Neural progenitor cell (in vitro differentiated cells): ENCODE measurements around the gene RAD51B. TPM values are rescaled to one million over a fixed set of nuclear protein-coding genes. Genes with fewer than 3 reads are reported as not detected.
A peak's percentile ranks its signal among the peaks of the same experiment; 100 is the strongest.
"Not testable (repeated sequence)": the region's sequence is repeated elsewhere in the genome, so short reads cannot be mapped to it uniquely, and the experiment has no call there.

Experiments used
- DNase-seq: peaks from one replicate; pipeline ENCODE4 v3.0.0-alpha.2; 2016; ENCODE audit warnings: low spot score
- H2AFZ ChIP-seq: fragments of 200-600 bp; sonication (generic); replicated peaks from 2 replicates; pipeline ENCODE4 v1.6.1; 2016; ENCODE audit warnings: antibody characterized with exemption
- H3F3A ChIP-seq: fragments of 200-600 bp; sonication (generic); 2 replicates; pipeline ENCODE4 v1.6.1; 2016; ENCODE audit warnings: antibody characterized with exemption, low read depth
- H3K27ac ChIP-seq: fragments of 200-600 bp; sonication (generic); 2 replicates; pipeline ENCODE4 v1.5.1; 2016; ENCODE audit warnings: mild to moderate bottlenecking
- H3K27me3 ChIP-seq: fragments of 200-600 bp; sonication (generic); 2 replicates; pipeline ENCODE4 v1.6.1; 2016; ENCODE audit warnings: mild to moderate bottlenecking, moderate library complexity
- H3K36me3 ChIP-seq: fragments of 200-600 bp; sonication (generic); 2 replicates; pipeline ENCODE4 v1.5.1; 2016
- H3K4me1 ChIP-seq: fragments of 200-600 bp; sonication (generic); 2 replicates; pipeline ENCODE4 v1.6.1; 2016; ENCODE audit warnings: mixed run types
- H3K4me2 ChIP-seq: fragments of 200-600 bp; sonication (generic); 2 replicates; pipeline ENCODE4 v1.6.1; 2016
- H3K4me3 ChIP-seq: fragments of 200-600 bp; sonication (generic); 2 replicates; pipeline ENCODE4 v1.5.1; 2016
- H3K79me2 ChIP-seq: fragments of 200-600 bp; sonication (generic); 2 replicates; pipeline ENCODE4 v1.6.1; 2016; ENCODE audit warnings: low read depth
- H3K9ac ChIP-seq: fragments of 200-600 bp; sonication (generic); 2 replicates; pipeline ENCODE4 v1.6.1; 2016
- H3K9me3 ChIP-seq: fragments of 200-600 bp; sonication (generic); 2 replicates; pipeline ENCODE4 v1.5.1; 2016; ENCODE audit warnings: low read depth
- H4K20me1 ChIP-seq: fragments of 200-600 bp; sonication (generic); 2 replicates; pipeline ENCODE4 v1.6.1; 2016; ENCODE audit warnings: low read depth
- H3K27ac Mint-ChIP-seq: 3 replicates; pipeline ENCODE4 v1.8.0; 2021; ENCODE audit warnings: mixed read lengths
- H3K27me3 Mint-ChIP-seq: 2 replicates; pipeline ENCODE4 v1.8.0; 2022; ENCODE audit warnings: low read depth, mild to moderate bottlenecking, inconsistent platforms, moderate library complexity, mixed read lengths; ENCODE audit not compliant: insufficient read depth
- H3K36me3 Mint-ChIP-seq: 3 replicates; pipeline ENCODE4 v1.8.0; 2021; ENCODE audit warnings: mixed read lengths
- H3K4me1 Mint-ChIP-seq: 3 replicates; pipeline ENCODE4 v1.8.0; 2021; ENCODE audit warnings: mixed read lengths
- H3K4me3 Mint-ChIP-seq: 3 replicates; pipeline ENCODE4 v1.8.0; 2021; ENCODE audit warnings: mild to moderate bottlenecking, moderate library complexity, mixed read lengths
- H3K9me3 Mint-ChIP-seq: 3 replicates; pipeline ENCODE4 v1.8.0; 2020; ENCODE audit warnings: mixed read lengths
- EZH2 ChIP-seq: fragments of 200-600 bp; sonication (generic); IDR thresholded peaks from 2 replicates; pipeline ENCODE4 v1.6.1; 2017; ENCODE audit warnings: antibody characterized with exemption, mild to moderate bottlenecking, moderate library complexity
- EZH2phosphoT487 ChIP-seq: fragments of 200-600 bp; sonication (generic); IDR thresholded peaks from 2 replicates; pipeline ENCODE4 v1.6.1; 2017; ENCODE audit warnings: antibody characterized with exemption
- total RNA-seq: library from RNA; depleted of rRNA; stranded (reverse); fragments of >200 nt; gene quantifications from 2 replicates; pipeline ENCODE4 v1.2.3, GENCODE V29; 2015; ENCODE audit warnings: low replicate concordance
- TF ChIP-seq, protein P1 (sequence below): fragments of 200-600 bp; sonication (generic); IDR thresholded peaks from 2 replicates; pipeline ENCODE4 v1.5.1; 2017; ENCODE audit warnings: antibody characterized with exemption, mild to moderate bottlenecking

RAD51B gene
- total RNA-seq, 1 donor from 2014 or later, result 50.5 TPM

- no peak overlapping the region for H3K4me2 ChIP-seq
- H2AFZ ChIP-seq, result no peak overlapping the region
- no peaks in the 10 kb centered on the region for H3K27me3 ChIP-seq
- no peak overlapping the region for H3K9ac ChIP-seq
- H3K27me3 Mint-ChIP-seq, result peaks cover 10% of the 10 kb centered on the region
- H3K79me2 ChIP-seq, result no peaks in the 10 kb centered on the region
- no peak for DNase-seq
- TF ChIP-seq EZH2 (no peak), EZH2phosphoT487 (no peak)
- TF ChIP-seq, protein P1, sequence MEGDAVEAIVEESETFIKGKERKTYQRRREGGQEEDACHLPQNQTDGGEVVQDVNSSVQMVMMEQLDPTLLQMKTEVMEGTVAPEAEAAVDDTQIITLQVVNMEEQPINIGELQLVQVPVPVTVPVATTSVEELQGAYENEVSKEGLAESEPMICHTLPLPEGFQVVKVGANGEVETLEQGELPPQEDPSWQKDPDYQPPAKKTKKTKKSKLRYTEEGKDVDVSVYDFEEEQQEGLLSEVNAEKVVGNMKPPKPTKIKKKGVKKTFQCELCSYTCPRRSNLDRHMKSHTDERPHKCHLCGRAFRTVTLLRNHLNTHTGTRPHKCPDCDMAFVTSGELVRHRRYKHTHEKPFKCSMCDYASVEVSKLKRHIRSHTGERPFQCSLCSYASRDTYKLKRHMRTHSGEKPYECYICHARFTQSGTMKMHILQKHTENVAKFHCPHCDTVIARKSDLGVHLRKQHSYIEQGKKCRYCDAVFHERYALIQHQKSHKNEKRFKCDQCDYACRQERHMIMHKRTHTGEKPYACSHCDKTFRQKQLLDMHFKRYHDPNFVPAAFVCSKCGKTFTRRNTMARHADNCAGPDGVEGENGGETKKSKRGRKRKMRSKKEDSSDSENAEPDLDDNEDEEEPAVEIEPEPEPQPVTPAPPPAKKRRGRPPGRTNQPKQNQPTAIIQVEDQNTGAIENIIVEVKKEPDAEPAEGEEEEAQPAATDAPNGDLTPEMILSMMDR, result no peak
- peaks cover 29% of the 10 kb centered on the region for H3K36me3 Mint-ChIP-seq
- H3K4me3 ChIP-seq, result no peak overlapping the region
- H3K4me3 Mint-ChIP-seq, result no peak overlapping the region
- H3K4me1 ChIP-seq, result peaks cover 9% of the 10 kb centered on the region
- no peaks in the 10 kb centered on the region for H3K36me3 ChIP-seq
- no peaks in the 10 kb centered on the region for H3K9me3 ChIP-seq
- peaks cover 14% of the 10 kb centered on the region for H3K4me1 Mint-ChIP-seq
- no peak overlapping the region for H3K27ac Mint-ChIP-seq
- peaks cover 30% of the 10 kb centered on the region for H3K9me3 Mint-ChIP-seq
- no peaks in the 10 kb centered on the region for H4K20me1 ChIP-seq
- peaks cover 13% of the 10 kb centered on the region for H3F3A ChIP-seq
- no peak overlapping the region for H3K27ac ChIP-seq
These were observed 481.6 kb downstream of the RAD51B start for GRCh38 chr14:68301219-68301618.

GRCh38 chr14:68302938-68303337, 483.4 kb downstream of the RAD51B start:
- not testable (repeated sequence) for H3K4me2 ChIP-seq, H3K9ac ChIP-seq, H3K9me3 ChIP-seq, H3K27ac Mint-ChIP-seq, H3K27ac ChIP-seq, H3K4me3 Mint-ChIP-seq, H3K79me2 ChIP-seq, H3F3A ChIP-seq, H4K20me1 ChIP-seq, H3K27me3 Mint-ChIP-seq, H3K4me3 ChIP-seq, H3K36me3 ChIP-seq, DNase-seq, H2AFZ ChIP-seq, H3K27me3 ChIP-seq
- H3K9me3 Mint-ChIP-seq, result peaks cover 28% of the 10 kb centered on the region
- H3K36me3 Mint-ChIP-seq, result peaks cover 27% of the 10 kb centered on the region
- peaks cover 11% of the 10 kb centered on the region for H3K4me1 ChIP-seq
- peaks cover 18% of the 10 kb centered on the region for H3K4me1 Mint-ChIP-seq

DNA sequence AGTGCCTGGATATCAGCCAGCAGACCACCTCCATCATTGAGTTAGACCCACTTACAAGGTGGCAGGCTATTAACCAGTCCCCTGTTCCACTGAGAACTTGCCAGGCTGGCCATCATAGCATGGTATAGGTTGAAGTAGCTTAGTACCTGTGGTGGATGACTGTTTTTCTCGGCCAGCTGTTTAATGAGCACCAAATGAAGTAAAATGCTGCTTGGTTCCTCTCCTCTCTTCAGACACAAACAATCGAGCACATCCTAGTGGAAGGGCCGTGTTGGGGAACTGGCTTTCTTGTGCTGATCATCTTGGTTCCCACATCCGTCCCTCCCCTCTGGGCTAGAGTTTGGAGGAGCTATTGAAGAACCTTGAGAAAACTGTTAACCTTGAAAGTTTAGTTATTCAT, 486.2 kb downstream of the RAD51B start:
- H3K79me2 ChIP-seq, result no peaks in the 10 kb centered on the region
- H3K4me3 ChIP-seq, result no peak overlapping the region
- no peak overlapping the region for H2AFZ ChIP-seq
- H3K36me3 ChIP-seq, result no peaks in the 10 kb centered on the region
- H3K4me1 ChIP-seq, result peaks cover 19% of the 10 kb centered on the region
- H3K27ac ChIP-seq, result no peak overlapping the region
- Mint-ChIP-seq H3K27me3 (peaks cover 4% of the 10 kb centered on the region), H3K4me3 (no peak overlapping the region), H3K9me3 (peaks cover 17% of the 10 kb centered on the region), H3K36me3 (peaks cover 16% of the 10 kb centered on the region), H3K4me1 (peaks cover 25% of the 10 kb centered on the region), H3K27ac (no peak overlapping the region)
- no peaks in the 10 kb centered on the region for H3K9me3 ChIP-seq
- no peaks in the 10 kb centered on the region for H3K27me3 ChIP-seq
- DNase-seq, result no peak
- no peaks in the 10 kb centered on the region for H4K20me1 ChIP-seq
- TF ChIP-seq EZH2phosphoT487 (no peak), EZH2 (no peak)
- TF ChIP-seq, protein P1, result no peak
- no peak overlapping the region for H3K4me2 ChIP-seq
- no peaks in the 10 kb centered on the region for H3F3A ChIP-seq
- H3K9ac ChIP-seq, result no peak overlapping the region

DNA sequence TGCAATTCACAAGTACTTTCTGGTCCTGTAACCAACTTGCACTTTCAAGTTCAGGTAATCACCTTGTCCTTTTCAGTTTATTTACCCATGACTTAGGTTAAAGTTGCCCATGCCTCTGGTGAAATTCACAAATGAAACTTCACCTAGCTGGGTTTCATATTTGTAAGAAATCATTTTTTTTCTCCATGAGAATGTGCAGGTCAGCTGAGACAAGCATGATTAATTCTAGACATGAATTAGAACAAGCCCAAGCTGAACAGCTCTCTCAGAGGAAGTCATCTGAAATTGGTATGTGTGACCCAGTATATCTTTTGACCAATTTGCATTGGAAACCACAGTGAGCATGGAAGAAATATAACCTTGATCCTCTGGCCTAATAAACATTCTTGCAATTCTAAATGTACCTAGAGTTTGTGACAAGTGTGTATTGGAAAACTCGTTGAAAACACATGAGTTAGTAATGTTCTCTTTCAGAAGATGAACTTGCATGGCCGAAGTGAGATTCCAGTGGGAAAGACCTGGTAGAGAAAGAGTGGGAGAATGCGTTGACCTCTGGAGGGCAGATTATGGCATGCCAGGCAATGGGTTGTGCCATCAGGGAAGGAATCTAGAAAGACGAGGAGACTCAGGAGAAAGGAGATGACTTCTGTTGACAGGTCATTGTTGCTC, 486.8 kb downstream of the RAD51B start:
- peaks cover 12% of the 10 kb centered on the region for H3K9me3 Mint-ChIP-seq
- no peaks in the 10 kb centered on the region for H3K27me3 ChIP-seq
- H4K20me1 ChIP-seq, result no peaks in the 10 kb centered on the region
- H2AFZ ChIP-seq, result no peak overlapping the region
- H3K36me3 Mint-ChIP-seq, result peaks cover 12% of the 10 kb centered on the region
- no peak overlapping the region for H3K4me3 ChIP-seq
- H3K4me2 ChIP-seq, result no peak overlapping the region
- H3K9me3 ChIP-seq, result no peaks in the 10 kb centered on the region
- no peak overlapping the region for H3K9ac ChIP-seq
- H3K27ac Mint-ChIP-seq, result peak overlapping the region; percentile 5
- DNase-seq, result no peak
- no peaks in the 10 kb centered on the region for H3F3A ChIP-seq
- H3K36me3 ChIP-seq, result no peaks in the 10 kb centered on the region
- H3K27me3 Mint-ChIP-seq, result peaks cover 2% of the 10 kb centered on the region
- no peaks in the 10 kb centered on the region for H3K79me2 ChIP-seq
- H3K4me3 Mint-ChIP-seq, result no peak overlapping the region
- peaks cover 25% of the 10 kb centered on the region for H3K4me1 Mint-ChIP-seq
- H3K4me1 ChIP-seq, result peaks cover 19% of the 10 kb centered on the region
- no peak overlapping the region for H3K27ac ChIP-seq
- TF ChIP-seq EZH2 (no peak), EZH2phosphoT487 (no peak)
- TF ChIP-seq, protein P1, result no peak
